GM19324 (cell line): Measurements from ENCODE around the gene FSTL4.

Experiments
- ATAC-seq: cut with Tn5 transposase; IDR thresholded peaks from one replicate; pipeline ENCODE4 v1.9.1; 2021; ENCODE audit warnings: mild to moderate bottlenecking, moderate library complexity; ENCODE audit not compliant: unreplicated experiment, low FRiP score

The FSTL4 gene

GRCh38 chr5:133611357-133612248, 738 bp downstream of the FSTL4 start:
- no peak for ATAC-seq

- ATAC-seq: no peak
Measured at GRCh38 chr5:133610489-133611356, 1.6 kb downstream of the FSTL4 start.

GRCh38 chr5:133607451-133607850, 4.9 kb downstream of the FSTL4 start:
- ATAC-seq: no peak

GRCh38 chr5:133606835-133607234, 5.5 kb downstream of the FSTL4 start:
- ATAC-seq: no peak

- ATAC-seq: no peak
Measured at GRCh38 chr5:133605323-133605722, 7.0 kb downstream of the FSTL4 start.

GRCh38 chr5:133603711-133604110, 8.6 kb downstream of the FSTL4 start:
- no peak for ATAC-seq

- ATAC-seq: no peak
Measured at GRCh38 chr5:133602835-133603380, 9.4 kb downstream of the FSTL4 start.

GRCh38 chr5:133599600-133599999, 12.7 kb downstream of the FSTL4 start:
- no peak for ATAC-seq

- ATAC-seq: no peak
Measured at GRCh38 chr5:133599044-133599443, 13.3 kb downstream of the FSTL4 start.

- ATAC-seq: no peak
Measured at GRCh38 chr5:133596049-133596448, 16.3 kb downstream of the FSTL4 start.

GRCh38 chr5:133595465-133595864, 16.9 kb downstream of the FSTL4 start:
- ATAC-seq: no peak

- no peak for ATAC-seq
Measured at GRCh38 chr5:133589286-133589685, 23.1 kb downstream of the FSTL4 start.

- no peak for ATAC-seq
Measured at GRCh38 chr5:133582971-133583370, 29.4 kb downstream of the FSTL4 start.

GRCh38 chr5:133581918-133582317, 30.4 kb downstream of the FSTL4 start:
- no peak for ATAC-seq

GRCh38 chr5:133581348-133581747, 31.0 kb downstream of the FSTL4 start:
- no peak for ATAC-seq

GRCh38 chr5:133580618-133581017, 31.7 kb downstream of the FSTL4 start:
- no peak for ATAC-seq

GRCh38 chr5:133579766-133580165, 32.6 kb downstream of the FSTL4 start:
- ATAC-seq: no peak

GRCh38 chr5:133569347-133569746, 43.0 kb downstream of the FSTL4 start:
- no peak for ATAC-seq

- ATAC-seq: no peak
Measured at GRCh38 chr5:133565993-133566392, 46.3 kb downstream of the FSTL4 start.

GRCh38 chr5:133564921-133565565, 47.3 kb downstream of the FSTL4 start:
- no peak for ATAC-seq

- ATAC-seq: no peak
Measured at GRCh38 chr5:133562554-133562953, 49.8 kb downstream of the FSTL4 start.
